Measurements from ENCODE around the gene TMSB10. TPM values are rescaled to one million over a fixed set of nuclear protein-coding genes. Genes with fewer than 3 reads are reported as not detected.
A peak's percentile ranks its signal among the peaks of the same experiment; 100 is the strongest.

TMSB10 gene
- polyA plus RNA-seq, 1 donor (not counting 4 experiments of a cell fraction or from before 2014, with no cell fraction given), result 3,595 TPM

- dilution Hi-C loops (cut with MboI; ENCODE audit: extremely low pct_ligation_motif_present, low sequenced_read_pairs), result no loop called here
- no peak overlapping the region for H3K4me3 ChIP-seq (ENCODE audit: control insufficient read depth in 2 of 3, extremely low read depth in 1 of 3, insufficient read depth in 2 of 3, low read depth in 1 of 3, low read length in 3 of 3)
- no peak for FAIRE-seq
Observed at GRCh38 chr2:84902526-84902925, 2.9 kb upstream of the TMSB10 start.

GRCh38 chr2:84904151-84904550, 1.3 kb upstream of the TMSB10 start:
- Histone ChIP-seq H3K4me3 (ENCODE audit: control insufficient read depth in 2 of 3, extremely low read depth in 1 of 3, insufficient read depth in 2 of 3, low read depth in 1 of 3, low read length in 3 of 3) (no peak overlapping the region), H3K9ac (ENCODE audit: control insufficient read depth, extremely low read depth, insufficient read depth, low read length) (no peak overlapping the region)
- no peak for DNase-seq (ENCODE audit: low read depth, low spot score)

More at GRCh38 chr2:84902526-84902925, 2.9 kb upstream of the TMSB10 start:
- Histone ChIP-seq H3K27ac (ENCODE audit: control insufficient read depth, insufficient read depth, low read length) (no peak overlapping the region), H3K36me3 (ENCODE audit: control insufficient read depth in 2 of 2, extremely low read depth in 1 of 2, insufficient read depth in 2 of 2, low read length in 2 of 2) (peaks cover 7 to 9% of the 10 kb centered on the region in 2 experiments), H3K9ac (ENCODE audit: control insufficient read depth, extremely low read depth, insufficient read depth, low read length) (no peak overlapping the region), H3K4me1 (ENCODE audit: control insufficient read depth, extremely low read depth, insufficient read depth, low read length) (peaks cover 20% of the 10 kb centered on the region), H3K9me3 (ENCODE audit: control insufficient read depth, low read depth, low read length) (no peaks in the 10 kb centered on the region), H4K20me1 (ENCODE audit: control insufficient read depth, extremely low read depth, insufficient read depth, low read length) (no peaks in the 10 kb centered on the region), H2AFZ (ENCODE audit: control insufficient read depth, low read length) (no peak overlapping the region), H3K79me2 (ENCODE audit: control insufficient read depth, insufficient read depth, low read length) (peaks cover 12% of the 10 kb centered on the region), H3K9me1 (ENCODE audit: control insufficient read depth, extremely low read depth, insufficient read depth, low read length) (no peaks in the 10 kb centered on the region), H3K4me2 (ENCODE audit: control insufficient read depth, extremely low read depth, insufficient read depth, low read depth, low read length) (no peak overlapping the region), H3K27me3 (ENCODE audit: control insufficient read depth, extremely low read depth, insufficient read depth, low read length) (no peaks in the 10 kb centered on the region)
- TF ChIP-seq CTCF (optimal IDR thresholded peaks at IDR 0.05 in 1 of 3, IDR thresholded peaks at IDR 0.05 in 1 of 3, conservative IDR thresholded peaks at IDR 0.05 in 1 of 3; ENCODE audit: extremely low read depth in 1 of 3, insufficient read depth in 2 of 3, low read length in 3 of 3), result no peak
- no peak for TF ChIP-seq EZH2 (IDR thresholded peaks at IDR 0.05; ENCODE audit: low read length)
- DNase-seq (ENCODE audit: low read depth, low spot score), result no peak

More at GRCh38 chr2:84904151-84904550, 1.3 kb upstream of the TMSB10 start:
- H3K36me3 ChIP-seq (ENCODE audit: control insufficient read depth in 2 of 2, extremely low read depth in 1 of 2, insufficient read depth in 2 of 2, low read length in 2 of 2), result peaks cover 7 to 9% of the 10 kb centered on the region in 2 experiments
- H3K9me1 ChIP-seq (ENCODE audit: control insufficient read depth, extremely low read depth, insufficient read depth, low read length), result no peaks in the 10 kb centered on the region
- no peak overlapping the region for H3K27ac ChIP-seq (ENCODE audit: control insufficient read depth, insufficient read depth, low read length)
- dilution Hi-C loops (cut with MboI; ENCODE audit: extremely low pct_ligation_motif_present, low sequenced_read_pairs), result no loop called here
- TF ChIP-seq EZH2 (IDR thresholded peaks at IDR 0.05; ENCODE audit: low read length) (no peak), CTCF (optimal IDR thresholded peaks at IDR 0.05 in 1 of 3, IDR thresholded peaks at IDR 0.05 in 1 of 3, conservative IDR thresholded peaks at IDR 0.05 in 1 of 3; ENCODE audit: extremely low read depth in 1 of 3, insufficient read depth in 2 of 3, low read length in 3 of 3) (no peak)
- H3K27me3 ChIP-seq (ENCODE audit: control insufficient read depth, extremely low read depth, insufficient read depth, low read length), result no peaks in the 10 kb centered on the region
- H3K4me1 ChIP-seq (ENCODE audit: control insufficient read depth, extremely low read depth, insufficient read depth, low read length), result peaks cover 6% of the 10 kb centered on the region
- peak overlapping the region; percentile 77 for H3K4me2 ChIP-seq (ENCODE audit: control insufficient read depth, extremely low read depth, insufficient read depth, low read depth, low read length)
- FAIRE-seq, result no peak
- H4K20me1 ChIP-seq (ENCODE audit: control insufficient read depth, extremely low read depth, insufficient read depth, low read length), result no peaks in the 10 kb centered on the region
- peaks cover 12% of the 10 kb centered on the region for H3K79me2 ChIP-seq (ENCODE audit: control insufficient read depth, insufficient read depth, low read length)
- no peaks in the 10 kb centered on the region for H3K9me3 ChIP-seq (ENCODE audit: control insufficient read depth, low read depth, low read length)
- no peak overlapping the region for H2AFZ ChIP-seq (ENCODE audit: control insufficient read depth, low read length)

All from keratinocyte (primary cell).